ENCODE measurements around the gene ENOX1. TPM values are rescaled to one million over a fixed set of nuclear protein-coding genes. Genes with fewer than 3 reads are reported as not detected.

The ENOX1 gene
- total RNA-seq, 2 donors from 2014 or later = 0.22 to 1.4 TPM

GRCh38 chr13:43686557-43686956, 100.2 kb downstream of the ENOX1 start:
- Histone ChIP-seq H3K36me3 (no peaks in the 10 kb centered on the region), H3K9me3 (no peaks in the 10 kb centered on the region), H3K27ac (no peak overlapping the region), H3K9ac (ENCODE audit: low read depth in 2 of 2, low read length in 2 of 2) (no peak overlapping the region), H3K4me3 (no peak overlapping the region), H3K27me3 (no peaks in the 10 kb centered on the region), H3K4me1 (no peaks in the 10 kb centered on the region)
- intact Hi-C loops (cut with DNase I) = no loop called here
- DNase-seq = no peak
- no peak for TF ChIP-seq CTCF (IDR thresholded peaks at IDR 0.05)

GRCh38 chr13:43684963-43685725, 101.6 kb downstream of the ENOX1 start:
- H3K4me1 ChIP-seq = no peaks in the 10 kb centered on the region
- no peak for DNase-seq
- no peaks in the 10 kb centered on the region for H3K36me3 ChIP-seq
- H3K9me3 ChIP-seq = no peaks in the 10 kb centered on the region
- no peak overlapping the region for H3K9ac ChIP-seq (ENCODE audit: low read depth in 2 of 2, low read length in 2 of 2)
- H3K27me3 ChIP-seq = no peaks in the 10 kb centered on the region
- no peak for TF ChIP-seq CTCF (IDR thresholded peaks at IDR 0.05)
- H3K27ac ChIP-seq = no peak overlapping the region
- H3K4me3 ChIP-seq = no peak overlapping the region
- intact Hi-C loops (cut with DNase I) = no loop called here

GRCh38 chr13:43682701-43683100, 104.1 kb downstream of the ENOX1 start:
- Histone ChIP-seq H3K9ac (ENCODE audit: low read depth in 2 of 2, low read length in 2 of 2) (no peak overlapping the region), H3K27me3 (no peaks in the 10 kb centered on the region), H3K36me3 (no peaks in the 10 kb centered on the region), H3K27ac (no peak overlapping the region), H3K4me3 (no peak overlapping the region), H3K4me1 (no peaks in the 10 kb centered on the region), H3K9me3 (no peaks in the 10 kb centered on the region)
- no peak for TF ChIP-seq CTCF (IDR thresholded peaks at IDR 0.05)
- no peak for DNase-seq
- intact Hi-C loops (cut with DNase I) = no loop called here

- Histone ChIP-seq H3K9me3 (no peaks in the 10 kb centered on the region), H3K27me3 (no peaks in the 10 kb centered on the region), H3K27ac (no peak overlapping the region), H3K9ac (ENCODE audit: low read depth in 2 of 2, low read length in 2 of 2) (no peak overlapping the region), H3K4me1 (no peaks in the 10 kb centered on the region), H3K36me3 (no peaks in the 10 kb centered on the region), H3K4me3 (no peak overlapping the region)
- DNase-seq = no peak
- no peak for TF ChIP-seq CTCF (IDR thresholded peaks at IDR 0.05)
- intact Hi-C loops (cut with DNase I) = no loop called here
Observed at GRCh38 chr13:43676320-43676719, 110.5 kb downstream of the ENOX1 start.

- no peaks in the 10 kb centered on the region for H3K4me1 ChIP-seq
- intact Hi-C loops (cut with DNase I) = no loop called here
- DNase-seq = no peak
- H3K9me3 ChIP-seq = no peaks in the 10 kb centered on the region
- no peaks in the 10 kb centered on the region for H3K36me3 ChIP-seq
- H3K4me3 ChIP-seq = no peak overlapping the region
- H3K9ac ChIP-seq (ENCODE audit: low read depth in 2 of 2, low read length in 2 of 2) = no peak overlapping the region
- H3K27ac ChIP-seq = no peak overlapping the region
- no peak for TF ChIP-seq CTCF (IDR thresholded peaks at IDR 0.05)
- no peaks in the 10 kb centered on the region for H3K27me3 ChIP-seq
Observed at GRCh38 chr13:43675577-43675976, 111.2 kb downstream of the ENOX1 start.

Data from colonic mucosa (tissue), 4 donors.